Transverse colon (tissue), 3 donors: ENCODE results near the gene SLC26A8.

ENCODE experiments used
- EP300 ChIP-seq: sonication (generic); formaldehyde crosslinking; IDR thresholded peaks from one replicate; pipeline ENCODE4 v1.6.1; 2017; ENCODE audit warnings: antibody characterized with exemption, low read depth
- TF ChIP-seq, protein P1 (sequence below), 5 experiments: fragments of 200-600 bp in 3 of 5; fragments of 450-650 bp in 2 of 5; sonication (generic) in 3 of 5; IDR thresholded peaks; 1 replicate in 2 of 5; 2 replicates in 3 of 5; pipeline ENCODE4 v1.5.1; 2016 to 2017; ENCODE audit warnings: antibody characterized with exemption in 5 of 5, inconsistent platforms in 3 of 5, mild to moderate bottlenecking in 2 of 5, moderate library complexity in 1 of 5

DNA sequence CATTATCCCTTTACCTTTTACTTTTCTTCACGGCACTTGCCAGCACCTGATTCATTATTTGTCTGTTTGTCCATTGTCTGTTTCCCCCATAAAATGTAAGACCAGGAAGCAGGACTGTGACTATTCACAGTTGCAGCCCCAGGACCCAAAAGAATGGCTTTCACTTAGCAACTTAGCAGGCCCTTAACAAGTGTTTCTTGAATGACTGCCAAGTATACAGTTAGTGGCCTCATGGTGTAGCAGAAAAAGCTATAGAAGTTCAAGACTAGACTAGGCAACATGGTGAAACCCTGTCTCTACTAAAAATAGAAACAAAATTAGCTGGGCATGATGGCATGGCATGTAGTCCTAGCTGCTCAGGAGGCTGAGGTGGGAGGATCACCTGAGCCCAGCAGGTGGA lies 4.3 kb downstream of the SLC26A8 start:
- TF ChIP-seq, protein P1, sequence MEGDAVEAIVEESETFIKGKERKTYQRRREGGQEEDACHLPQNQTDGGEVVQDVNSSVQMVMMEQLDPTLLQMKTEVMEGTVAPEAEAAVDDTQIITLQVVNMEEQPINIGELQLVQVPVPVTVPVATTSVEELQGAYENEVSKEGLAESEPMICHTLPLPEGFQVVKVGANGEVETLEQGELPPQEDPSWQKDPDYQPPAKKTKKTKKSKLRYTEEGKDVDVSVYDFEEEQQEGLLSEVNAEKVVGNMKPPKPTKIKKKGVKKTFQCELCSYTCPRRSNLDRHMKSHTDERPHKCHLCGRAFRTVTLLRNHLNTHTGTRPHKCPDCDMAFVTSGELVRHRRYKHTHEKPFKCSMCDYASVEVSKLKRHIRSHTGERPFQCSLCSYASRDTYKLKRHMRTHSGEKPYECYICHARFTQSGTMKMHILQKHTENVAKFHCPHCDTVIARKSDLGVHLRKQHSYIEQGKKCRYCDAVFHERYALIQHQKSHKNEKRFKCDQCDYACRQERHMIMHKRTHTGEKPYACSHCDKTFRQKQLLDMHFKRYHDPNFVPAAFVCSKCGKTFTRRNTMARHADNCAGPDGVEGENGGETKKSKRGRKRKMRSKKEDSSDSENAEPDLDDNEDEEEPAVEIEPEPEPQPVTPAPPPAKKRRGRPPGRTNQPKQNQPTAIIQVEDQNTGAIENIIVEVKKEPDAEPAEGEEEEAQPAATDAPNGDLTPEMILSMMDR (IDR thresholded peaks at IDR 0.05) = no peak
- no peak for TF ChIP-seq EP300
